OCI-LY3 (cell line): ENCODE measurements around the gene SNX27.

Experiments
- EZH2phosphoT487 ChIP-seq: fragments of 200-600 bp; shearing (Covaris generic); IDR thresholded peaks from 2 replicates; pipeline ENCODE4 v1.6.1; 2018; ENCODE audit warnings: antibody characterized with exemption, mixed run types, low read depth
- TF ChIP-seq, protein P1 (sequence below): fragments of 200-600, 300-600 bp; sonication (generic); IDR thresholded peaks from 2 replicates; pipeline ENCODE4 v1.5.1; 2014; ENCODE audit warnings: antibody characterized with exemption, low read length, low read depth

- TF ChIP-seq, protein P1, sequence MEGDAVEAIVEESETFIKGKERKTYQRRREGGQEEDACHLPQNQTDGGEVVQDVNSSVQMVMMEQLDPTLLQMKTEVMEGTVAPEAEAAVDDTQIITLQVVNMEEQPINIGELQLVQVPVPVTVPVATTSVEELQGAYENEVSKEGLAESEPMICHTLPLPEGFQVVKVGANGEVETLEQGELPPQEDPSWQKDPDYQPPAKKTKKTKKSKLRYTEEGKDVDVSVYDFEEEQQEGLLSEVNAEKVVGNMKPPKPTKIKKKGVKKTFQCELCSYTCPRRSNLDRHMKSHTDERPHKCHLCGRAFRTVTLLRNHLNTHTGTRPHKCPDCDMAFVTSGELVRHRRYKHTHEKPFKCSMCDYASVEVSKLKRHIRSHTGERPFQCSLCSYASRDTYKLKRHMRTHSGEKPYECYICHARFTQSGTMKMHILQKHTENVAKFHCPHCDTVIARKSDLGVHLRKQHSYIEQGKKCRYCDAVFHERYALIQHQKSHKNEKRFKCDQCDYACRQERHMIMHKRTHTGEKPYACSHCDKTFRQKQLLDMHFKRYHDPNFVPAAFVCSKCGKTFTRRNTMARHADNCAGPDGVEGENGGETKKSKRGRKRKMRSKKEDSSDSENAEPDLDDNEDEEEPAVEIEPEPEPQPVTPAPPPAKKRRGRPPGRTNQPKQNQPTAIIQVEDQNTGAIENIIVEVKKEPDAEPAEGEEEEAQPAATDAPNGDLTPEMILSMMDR, result no peak
- no peak for TF ChIP-seq EZH2phosphoT487
These were observed 100.1 kb downstream of the SNX27 start for GRCh38 chr1:151711951-151712350.
